HEK293 (cell line): Measurements from ENCODE around the gene EPAS1.

Experiments
- CTCF ChIA-PET: fragments of 350-600 bp; formaldehyde crosslinking; extraction: SDS; loops from one replicate; lab custom pipeline; 2021; ENCODE audit warnings: antibody characterized with exemption; lab: Yijun Ruan, JAX
- POLR2A ChIA-PET: fragments of 300-600 bp; formaldehyde crosslinking; extraction: SDS; loops from one replicate; lab custom pipeline; 2020; ENCODE audit warnings: antibody characterized with exemption, inconsistent platforms; lab: Yijun Ruan, JAX
- H3K27ac ChIP-seq: fragments of 200-500 bp; sonication (Bioruptor generic); 2 replicates; pipeline ENCODE4 v1.5.1; 2014; ENCODE audit warnings: low read depth, low read length, control low read depth, inconsistent platforms; ENCODE audit errors: extremely low read depth
- H3K36me3 ChIP-seq, 2 experiments: fragments of 200-500 bp in 1 of 2; sonication (Bioruptor generic) in 1 of 2; 1 replicate in 1 of 2; 2 replicates in 1 of 2; pipeline ENCODE4 v1.5.1; 2014 to 2017; ENCODE audit warnings: inconsistent platforms in 2 of 2, low read length in 2 of 2; ENCODE audit not compliant: control insufficient read depth in 2 of 2, insufficient read depth in 1 of 2
- H3K4me1 ChIP-seq: fragments of 200-500 bp; sonication (Bioruptor generic); 2 replicates; pipeline ENCODE4 v1.5.1; 2014; ENCODE audit warnings: mild to moderate bottlenecking, low read length, inconsistent platforms; ENCODE audit not compliant: control insufficient read depth, insufficient read depth
- H3K4me3 ChIP-seq: 2 replicates; pipeline ENCODE4 v1.5.1; 2011; ENCODE audit warnings: low read depth, mild to moderate bottlenecking, control low read depth, low read length, moderate library complexity
- H3K9me3 ChIP-seq: fragments of 200-500 bp; sonication (Bioruptor generic); 2 replicates; pipeline ENCODE4 v1.5.1; 2014; ENCODE audit warnings: low read depth, low read length, inconsistent platforms; ENCODE audit not compliant: control insufficient read depth, insufficient read depth
- EGR2 ChIP-seq: fragments of 450-650 bp; formaldehyde crosslinking; IDR thresholded peaks from 2 replicates; pipeline ENCODE4 v1.5.1; 2016; ENCODE audit warnings: low read depth, missing biosample characterization, missing genetic modification characterization
- KLF7 ChIP-seq: fragments of 450-650 bp; formaldehyde crosslinking; IDR thresholded peaks from 2 replicates; pipeline ENCODE4 v1.5.1; 2016; ENCODE audit warnings: missing biosample characterization, missing genetic modification characterization, borderline replicate concordance
- MZF1 ChIP-seq: fragments of 450-650 bp; formaldehyde crosslinking; IDR thresholded peaks from 2 replicates; pipeline ENCODE4 v1.5.1; 2017; ENCODE audit warnings: missing biosample characterization, missing genetic modification characterization, borderline replicate concordance
- TCF7L2 ChIP-seq: IDR thresholded peaks from 2 replicates; pipeline ENCODE4 v1.6.1; 2011; ENCODE audit warnings: low read depth, mild to moderate bottlenecking, inconsistent platforms, low read length, moderate library complexity, borderline replicate concordance
- ZFP3 ChIP-seq: fragments of 450-650 bp; formaldehyde crosslinking; IDR thresholded peaks from 2 replicates; pipeline ENCODE4 v1.5.1; 2016; ENCODE audit warnings: low read depth, missing biosample characterization, missing genetic modification characterization
- ZFP37 ChIP-seq: fragments of 450-650 bp; formaldehyde crosslinking; IDR thresholded peaks from 2 replicates; pipeline ENCODE4 v1.5.1; 2016; ENCODE audit warnings: missing biosample characterization, missing genetic modification characterization
- ZFP69B ChIP-seq: fragments of 450-650 bp; formaldehyde crosslinking; IDR thresholded peaks from 2 replicates; pipeline ENCODE4 v1.5.1; 2016; ENCODE audit warnings: missing biosample characterization, missing genetic modification characterization
- ZNF121 ChIP-seq: fragments of 450-650 bp; formaldehyde crosslinking; IDR thresholded peaks from 2 replicates; pipeline ENCODE4 v1.5.1; 2016; ENCODE audit warnings: missing biosample characterization, missing genetic modification characterization
- ZNF140 ChIP-seq: fragments of 450-650 bp; formaldehyde crosslinking; IDR thresholded peaks from 2 replicates; pipeline ENCODE4 v1.5.1; 2016; ENCODE audit warnings: missing biosample characterization, missing genetic modification characterization
- ZNF155 ChIP-seq: fragments of 450-650 bp; formaldehyde crosslinking; IDR thresholded peaks from 2 replicates; pipeline ENCODE4 v1.5.1; 2016; ENCODE audit warnings: missing biosample characterization, missing genetic modification characterization
- ZNF211 ChIP-seq: fragments of 450-650 bp; formaldehyde crosslinking; IDR thresholded peaks from 2 replicates; pipeline ENCODE4 v1.5.1; 2016; ENCODE audit warnings: low read depth, missing biosample characterization, missing genetic modification characterization
- ZNF239 ChIP-seq: fragments of 450-650 bp; formaldehyde crosslinking; IDR thresholded peaks from 2 replicates; pipeline ENCODE4 v1.5.1; 2016; ENCODE audit warnings: missing biosample characterization, missing genetic modification characterization
- ZNF280C ChIP-seq: fragments of 450-650 bp; formaldehyde crosslinking; IDR thresholded peaks from 2 replicates; pipeline ENCODE4 v1.5.1; 2016; ENCODE audit warnings: missing biosample characterization, missing genetic modification characterization
- ZNF302 ChIP-seq: fragments of 450-650 bp; formaldehyde crosslinking; IDR thresholded peaks from 2 replicates; pipeline ENCODE4 v1.5.1; 2016; ENCODE audit warnings: missing biosample characterization, missing genetic modification characterization, low read depth
- ZNF335 ChIP-seq: fragments of 450-650 bp; formaldehyde crosslinking; conservative IDR thresholded peaks from 2 replicates; pipeline ENCODE4 v1.5.1; 2016; ENCODE audit warnings: missing biosample characterization, missing genetic modification characterization
- ZNF341 ChIP-seq: fragments of 450-650 bp; formaldehyde crosslinking; IDR thresholded peaks from 2 replicates; pipeline ENCODE4; 2016; ENCODE audit warnings: low read depth, missing biosample characterization, missing genetic modification characterization
- ZNF37A ChIP-seq: fragments of 450-650 bp; IDR thresholded peaks from 2 replicates; pipeline ENCODE4 v1.5.1; 2018; ENCODE audit warnings: missing biosample characterization, missing genetic modification characterization
- ZNF610 ChIP-seq: fragments of 450-650 bp; formaldehyde crosslinking; IDR thresholded peaks from 2 replicates; pipeline ENCODE4 v1.5.1; 2016; ENCODE audit warnings: missing biosample characterization, missing genetic modification characterization, borderline replicate concordance
- ZNF623 ChIP-seq: fragments of 450-650 bp; formaldehyde crosslinking; IDR thresholded peaks from 2 replicates; pipeline ENCODE4 v1.5.1; 2016; ENCODE audit warnings: missing biosample characterization, missing genetic modification characterization
- ZNF670 ChIP-seq: fragments of 450-650 bp; formaldehyde crosslinking; IDR thresholded peaks from 2 replicates; pipeline ENCODE4 v1.5.1; 2016; ENCODE audit warnings: missing biosample characterization, missing genetic modification characterization, low read depth
- ZNF747 ChIP-seq: fragments of 450-650 bp; formaldehyde crosslinking; IDR thresholded peaks from 2 replicates; pipeline ENCODE4 v1.5.1; 2016; ENCODE audit warnings: missing biosample characterization, missing genetic modification characterization
- ZNF777 ChIP-seq: fragments of 450-650 bp; formaldehyde crosslinking; IDR thresholded peaks from 2 replicates; pipeline ENCODE4 v1.5.1; 2017; ENCODE audit warnings: missing biosample characterization, missing genetic modification characterization, borderline replicate concordance

The EPAS1 gene

GRCh38 chr2:46278952-46279351 is 18.3 kb upstream of the EPAS1 start:
- no peak for TF ChIP-seq ZNF280C
- H3K4me3 ChIP-seq, result no peak overlapping the region
- POLR2A ChIA-PET, result interaction anchor here (1.1 kb wide), 1 partner anchor 18 kb away, joined by 3 read pairs; the partner anchor contains the start of gene EPAS1
- no peaks in the 10 kb centered on the region for H3K36me3 ChIP-seq
- no peak overlapping the region for H3K27ac ChIP-seq
- H3K4me1 ChIP-seq, result no peaks in the 10 kb centered on the region
- no peaks in the 10 kb centered on the region for H3K9me3 ChIP-seq
- CTCF ChIA-PET, result interaction anchor here (0.7 kb wide), 1 partner anchor 11 kb away, joined by 3 read pairs; no protein-coding TSS in a partner anchor

- CTCF ChIA-PET, result interaction anchor here (0.9 to 1.2 kb wide), 4 partner anchors 8 to 289 kb away, joined by 3 to 4 read pairs (median 3); no protein-coding TSS in a partner anchor
- H3K4me1 ChIP-seq, result no peaks in the 10 kb centered on the region
- H3K27ac ChIP-seq, result no peak overlapping the region
- TF ChIP-seq ZNF747 (tag by site-specific recombination) (no peak), EGR2 (no peak)
- POLR2A ChIA-PET, result no interaction called here
- H3K36me3 ChIP-seq, result no peaks in the 10 kb centered on the region
- H3K9me3 ChIP-seq, result no peaks in the 10 kb centered on the region
- H3K4me3 ChIP-seq, result no peak overlapping the region
Observed at GRCh38 chr2:46281939-46282338, 15.3 kb upstream of the EPAS1 start.

GRCh38 chr2:46283693-46284092 is 13.5 kb upstream of the EPAS1 start:
- POLR2A ChIA-PET, result interaction anchor here (0.7 to 2.0 kb wide), 2 partner anchors 10 to 13 kb away, joined by 3 to 7 read pairs; partner anchors contain the start of gene EPAS1
- H3K4me1 ChIP-seq, result no peaks in the 10 kb centered on the region
- CTCF ChIA-PET, result interaction anchor here (0.7 to 2.3 kb wide), 2 partner anchors 10 to 55 kb away, joined by 4 to 9 read pairs; no protein-coding TSS in a partner anchor
- H3K4me3 ChIP-seq, result no peak overlapping the region
- H3K9me3 ChIP-seq, result no peaks in the 10 kb centered on the region
- no peak overlapping the region for H3K27ac ChIP-seq
- no peak for TF ChIP-seq MZF1 (tag by site-specific recombination)
- TF ChIP-seq ZNF670 (tag by site-specific recombination), result no peak
- TF ChIP-seq ZNF777 (tag by site-specific recombination), result no peak
- TF ChIP-seq ZNF302, result no peak
- no peak for TF ChIP-seq KLF7 (tag by site-specific recombination)
- TF ChIP-seq ZNF140 (tag by site-specific recombination), result no peak
- no peak for TF ChIP-seq ZNF335
- no peak for TF ChIP-seq ZNF610 (tag by site-specific recombination)
- TF ChIP-seq ZNF155 (tag by site-specific recombination), result no peak
- TF ChIP-seq ZNF239 (tag by site-specific recombination), result no peak
- TF ChIP-seq ZFP69B (tag by site-specific recombination), result no peak
- TF ChIP-seq ZNF623, result no peak
- no peak for TF ChIP-seq ZFP3 (tag by site-specific recombination)
- H3K36me3 ChIP-seq, result no peaks in the 10 kb centered on the region

- TF ChIP-seq ZNF341 (tag by site-specific recombination), result no peak
- no peak for TF ChIP-seq TCF7L2
- no peak for TF ChIP-seq ZFP37
- TF ChIP-seq ZNF623, result no peak
- TF ChIP-seq ZNF37A (tag by site-specific recombination), result no peak
- TF ChIP-seq ZNF121 (tag by site-specific recombination), result no peak
- TF ChIP-seq ZNF302, result no peak
- no peak for TF ChIP-seq ZNF211 (tag by site-specific recombination)
- POLR2A ChIA-PET, result interaction anchor here (2.0 kb wide), 1 partner anchor 13 kb away, joined by 7 read pairs; the partner anchor contains the start of gene EPAS1
- no peaks in the 10 kb centered on the region for H3K4me1 ChIP-seq
- no peaks in the 10 kb centered on the region for H3K9me3 ChIP-seq
- no peak overlapping the region for H3K4me3 ChIP-seq
- CTCF ChIA-PET, result interaction anchor here (0.7 to 2.3 kb wide), 3 partner anchors 8 to 54 kb away, joined by 3 to 9 read pairs (median 4); no protein-coding TSS in a partner anchor
- H3K36me3 ChIP-seq, result no peaks in the 10 kb centered on the region
- H3K27ac ChIP-seq, result no peak overlapping the region
Observed at GRCh38 chr2:46284260-46284659, 12.9 kb upstream of the EPAS1 start.
